MM.1S (cell line): ENCODE data around the gene RUVBL2.

ENCODE experiments used
- DNase-seq: peaks from one replicate; pipeline ENCODE4 v3.0.0-alpha.2; 2015
- H2AFZ ChIP-seq: fragments of 300-600 bp; sonication (generic); 2 replicates; pipeline ENCODE4 v1.6.0; 2016; ENCODE audit warnings: antibody characterized with exemption, low read length
- H3F3A ChIP-seq: fragments of 300-600 bp; sonication (generic); 2 replicates; pipeline ENCODE4 v1.6.1; 2016; ENCODE audit warnings: mild to moderate bottlenecking, antibody characterized with exemption, low read length, moderate library complexity, mixed read lengths; ENCODE audit not compliant: insufficient read depth
- H3K27ac ChIP-seq: fragments of 300-600 bp; sonication (generic); 2 replicates; pipeline ENCODE4 v1.5.1; 2016; ENCODE audit warnings: mild to moderate bottlenecking, low read length
- H3K27me3 ChIP-seq: fragments of 300-600 bp; sonication (generic); replicated peaks from 2 replicates; pipeline ENCODE4 v1.6.0; 2016; ENCODE audit warnings: low read length; ENCODE audit not compliant: insufficient read depth
- H3K36me3 ChIP-seq: fragments of 300-600 bp; sonication (generic); replicated peaks from 2 replicates; pipeline ENCODE4 v1.6.1; 2016; ENCODE audit warnings: mild to moderate bottlenecking, low read length, mixed read lengths; ENCODE audit not compliant: insufficient read depth
- H3K4me1 ChIP-seq: fragments of 300-600 bp; sonication (generic); 2 replicates; pipeline ENCODE4 v1.6.1; 2016; ENCODE audit warnings: low read length, mixed read lengths
- H3K4me2 ChIP-seq: fragments of 300-600 bp; sonication (generic); 2 replicates; pipeline ENCODE4 v1.6.0; 2016; ENCODE audit warnings: low read depth, low read length
- H3K4me3 ChIP-seq: fragments of 300-600 bp; sonication (generic); 2 replicates; pipeline ENCODE4 v1.5.1; 2016; ENCODE audit warnings: low read length, mixed read lengths
- H3K79me2 ChIP-seq: fragments of 300-600 bp; sonication (generic); 2 replicates; pipeline ENCODE4 v1.6.1; 2016; ENCODE audit warnings: mixed run types, low read length, mixed read lengths
- H3K9ac ChIP-seq: fragments of 300-600 bp; sonication (generic); 2 replicates; pipeline ENCODE4 v1.6.1; 2016; ENCODE audit warnings: low read length, mixed read lengths
- H3K9me2 ChIP-seq: fragments of 300-600 bp; sonication (generic); replicated peaks from 2 replicates; pipeline ENCODE4 v1.6.1; 2016; ENCODE audit warnings: mild to moderate bottlenecking, low read length, mixed read lengths; ENCODE audit not compliant: insufficient read depth
- H3K9me3 ChIP-seq: fragments of 300-600 bp; sonication (generic); replicated peaks from 2 replicates; pipeline ENCODE4 v1.6.1; 2016; ENCODE audit warnings: mild to moderate bottlenecking, low read length, mixed read lengths; ENCODE audit not compliant: insufficient read depth
- H4K20me1 ChIP-seq: fragments of 300-600 bp; sonication (generic); 2 replicates; pipeline ENCODE4 v1.6.1; 2016; ENCODE audit warnings: mild to moderate bottlenecking, low read length, moderate library complexity, mixed read lengths; ENCODE audit not compliant: insufficient read depth
- CTCF ChIP-seq: fragments of 300-600 bp; sonication (generic); IDR thresholded peaks from 2 replicates; pipeline ENCODE4 v1.5.1; 2016; ENCODE audit warnings: antibody characterized with exemption, low read length, mixed read lengths
- EZH2 ChIP-seq: fragments of 300-600 bp; sonication (generic); optimal IDR thresholded peaks from 2 replicates; pipeline ENCODE3; 2017; ENCODE audit warnings: low read depth, mild to moderate bottlenecking, antibody characterized with exemption, low read length, mixed read lengths
- EZH2phosphoT487 ChIP-seq: fragments of 300-600 bp; sonication (generic); IDR thresholded peaks from 2 replicates; pipeline ENCODE4 v1.6.1; 2018; ENCODE audit warnings: antibody characterized with exemption, low read length

Gene RUVBL2

GRCh38 chr19:48987323-48987722, 6.4 kb upstream of the RUVBL2 start:
- Histone ChIP-seq H3K4me1 (peaks cover 6% of the 10 kb centered on the region), H3K9ac (no peak overlapping the region), H4K20me1 (no peaks in the 10 kb centered on the region), H3K79me2 (peaks cover 22% of the 10 kb centered on the region), H3K4me2 (no peak overlapping the region), H3K27ac (no peak overlapping the region), H3K9me2 (no peaks in the 10 kb centered on the region), H3K27me3 (no peaks in the 10 kb centered on the region), H3K4me3 (no peak overlapping the region), H2AFZ (no peak overlapping the region), H3K9me3 (no peaks in the 10 kb centered on the region), H3F3A (no peaks in the 10 kb centered on the region), H3K36me3 (no peaks in the 10 kb centered on the region)
- TF ChIP-seq EZH2 (no peak), EZH2phosphoT487 (no peak), CTCF (no peak)
- no peak for DNase-seq

GRCh38 chr19:48988286-48988685, 5.4 kb upstream of the RUVBL2 start:
- Histone ChIP-seq H3K36me3 (no peaks in the 10 kb centered on the region), H4K20me1 (no peaks in the 10 kb centered on the region), H3K9me2 (no peaks in the 10 kb centered on the region), H3K4me1 (peaks cover 6% of the 10 kb centered on the region), H3K79me2 (peaks cover 30% of the 10 kb centered on the region), H3K4me2 (no peak overlapping the region), H2AFZ (no peak overlapping the region), H3K27me3 (no peaks in the 10 kb centered on the region), H3F3A (no peaks in the 10 kb centered on the region), H3K9ac (no peak overlapping the region), H3K4me3 (no peak overlapping the region), H3K27ac (no peak overlapping the region), H3K9me3 (no peaks in the 10 kb centered on the region)
- no peak for DNase-seq
- TF ChIP-seq EZH2 (no peak), CTCF (no peak), EZH2phosphoT487 (no peak)

GRCh38 chr19:48988860-48989259, 4.8 kb upstream of the RUVBL2 start:
- Histone ChIP-seq H3K4me1 (peaks cover 6% of the 10 kb centered on the region), H3K4me3 (no peak overlapping the region), H3K27me3 (no peaks in the 10 kb centered on the region), H3K9me2 (no peaks in the 10 kb centered on the region), H3K4me2 (no peak overlapping the region), H2AFZ (no peak overlapping the region), H3F3A (no peaks in the 10 kb centered on the region), H3K27ac (no peak overlapping the region), H4K20me1 (no peaks in the 10 kb centered on the region), H3K79me2 (peaks cover 32% of the 10 kb centered on the region), H3K9me3 (no peaks in the 10 kb centered on the region), H3K9ac (no peak overlapping the region), H3K36me3 (no peaks in the 10 kb centered on the region)
- no peak for TF ChIP-seq EZH2
- no peak for TF ChIP-seq CTCF
- DNase-seq = no peak
